Stimulated activated CD4-positive, alpha-beta T cell treated with anti-CD3 and anti-CD28 coated beads, Interleukin-1b, Interleukin-23, amount 100 ng/mL, for 4 hours (primary cell): Measurements from ENCODE around the gene TLCD2.
"Not testable (repeated sequence)": the region's sequence is repeated elsewhere in the genome, so short reads cannot be mapped to it uniquely, and the experiment has no call there.

Experiments
- DNase-seq, 2 donors: peaks; one replicate each; pipeline ENCODE4 v3.0.0-alpha.2; 2020; ENCODE audit warnings: low read depth in 2 of 2

The TLCD2 gene

GRCh38 chr17:1693339-1693738 is 16.8 kb downstream of the TLCD2 start:
- no peak for DNase-seq

- no peak for DNase-seq
These were observed 19.5 kb downstream of the TLCD2 start for GRCh38 chr17:1690544-1691221.

GRCh38 chr17:1688405-1688804 is 21.8 kb downstream of the TLCD2 start:
- not testable (repeated sequence) for DNase-seq

- no peak for DNase-seq
These were observed 24.1 kb downstream of the TLCD2 start for GRCh38 chr17:1686086-1686485.

GRCh38 chr17:1684378-1685189 is 25.6 kb downstream of the TLCD2 start, which contains the start of gene PRPF8:
Gene PRPF8 (minus strand): TSS chr17:1684867. CDS start chr17:1684571, 296 bp downstream.
- DNase-seq = peak; percentile 97

GRCh38 chr17:1683459-1683858 is 26.7 kb downstream of the TLCD2 start:
- DNase-seq = no peak

- no peak for DNase-seq
These were observed 33.8 kb downstream of the TLCD2 start for GRCh38 chr17:1676401-1676800.

- DNase-seq = no peak
These were observed 37.0 kb downstream of the TLCD2 start for GRCh38 chr17:1673041-1673785.

GRCh38 chr17:1663934-1664333 is 46.2 kb downstream of the TLCD2 start:
- not testable (repeated sequence) for DNase-seq

GRCh38 chr17:1661045-1661444 is 49.1 kb downstream of the TLCD2 start:
- DNase-seq = no peak

GRCh38 chr17:1658100-1658499 is 52.1 kb downstream of the TLCD2 start:
- no peak for DNase-seq

GRCh38 chr17:1653735-1654134 is 56.4 kb downstream of the TLCD2 start:
- no peak for DNase-seq

GRCh38 chr17:1652794-1653193 is 57.4 kb downstream of the TLCD2 start:
- not testable (repeated sequence) for DNase-seq
